SK-MEL-5 (cell line): ENCODE results near the gene TXN. TPM values are rescaled to one million over a fixed set of nuclear protein-coding genes. Genes with fewer than 3 reads are reported as not detected.

ENCODE experiments used
- total RNA-seq: library from RNA; depleted of rRNA; stranded (reverse); fragments of >200 nt; shearing (Covaris generic); gene quantifications from 2 replicates; pipeline ENCODE4 v1.2.3, GENCODE V29; 2014; rRNA removed

TXN gene
- total RNA-seq, 1 experiment from 2014 or later = 421 TPM

Other genes starting within 250 kb of the TXN start
- gene C9orf152, start 48.3 kb downstream of the TXN start, total RNA-seq = not detected in 2 replicates
- not detected in 2 replicates for gene TXNDC8, start 81.4 kb upstream of the TXN start, total RNA-seq